MCF 10A (cell line): Measurements from ENCODE around the gene PIEZO1. TPM values are rescaled to one million over a fixed set of nuclear protein-coding genes. Genes with fewer than 3 reads are reported as not detected.

Experiments
- BruUV-seq: library from RNA; stranded (reverse); fragments of 400-500 nt; replicated peaks from 2 replicates; lab custom pipeline; 2021; lab: Mats Ljungman, UMichigan
- CTCF ChIA-PET: fragments of 300-600 bp; sonication (Branson Sonifier 250); formaldehyde crosslinking; extraction: SDS; loops from one replicate; lab custom pipeline; 2021; ENCODE audit warnings: antibody characterized with exemption, inconsistent platforms; lab: Yijun Ruan, JAX
- POLR2A ChIA-PET: fragments of 300-600, 350-650 bp; sonication (Branson Sonifier 250); formaldehyde crosslinking; extraction: SDS; loops from one replicate; lab custom pipeline; 2020; ENCODE audit warnings: antibody characterized with exemption, inconsistent platforms; lab: Yijun Ruan, JAX
- DNase-seq: peaks from one replicate; pipeline ENCODE4 v3.0.0-alpha.2; 2018; ENCODE audit not compliant: unreplicated experiment
- H3K27ac Mint-ChIP-seq: one replicate; pipeline ENCODE4 v1.8.0; 2022; ENCODE audit warnings: mild to moderate bottlenecking, low read depth, mixed read lengths; ENCODE audit not compliant: unreplicated experiment
- H3K27me3 Mint-ChIP-seq: one replicate; pipeline ENCODE4 v1.8.0; 2022; ENCODE audit warnings: mixed read lengths; ENCODE audit not compliant: insufficient read depth, unreplicated experiment
- H3K36me3 Mint-ChIP-seq: one replicate; pipeline ENCODE4 v1.8.0; 2022; ENCODE audit warnings: mild to moderate bottlenecking, moderate library complexity, mixed read lengths; ENCODE audit not compliant: insufficient read depth, unreplicated experiment
- H3K4me1 Mint-ChIP-seq: one replicate; pipeline ENCODE4 v1.8.0; 2022; ENCODE audit warnings: mixed read lengths; ENCODE audit not compliant: insufficient read depth, unreplicated experiment
- H3K4me3 Mint-ChIP-seq: one replicate; pipeline ENCODE4 v1.8.0; 2022; ENCODE audit warnings: mild to moderate bottlenecking, moderate library complexity, mixed read lengths; ENCODE audit not compliant: unreplicated experiment
- H3K9me3 Mint-ChIP-seq: one replicate; pipeline ENCODE4 v1.8.0; 2022; ENCODE audit warnings: mixed read lengths; ENCODE audit not compliant: unreplicated experiment
- CTCF ChIP-seq: fragments of 200-600 bp; IDR thresholded peaks from one replicate; pipeline ENCODE4 v1.8.0; 2022; ENCODE audit warnings: antibody characterized with exemption, mild to moderate bottlenecking; ENCODE audit not compliant: unreplicated experiment
- intact Hi-C: fragments of 100-400 bp; cut with micrococcal nuclease; formaldehyde crosslinking; loops from 2 replicates; pipeline ENCODE4 v1.14.1; 2022
- total RNA-seq: library from RNA; stranded (reverse); gene quantifications from 2 replicates; pipeline ENCODE4 v1.2.3, GENCODE V29; 2022

The PIEZO1 gene
- total RNA-seq, 1 experiment from 2014 or later: 193 TPM

- CTCF ChIA-PET: interaction anchor here (0.8 to 1.0 kb wide), 2 partner anchors 27 to 31 kb away, joined by 3 read pairs; no protein-coding TSS in a partner anchor
- Mint-ChIP-seq H3K9me3 (no peaks in the 10 kb centered on the region), H3K4me1 (peaks cover 11% of the 10 kb centered on the region), H3K4me3 (no peak overlapping the region), H3K27ac (no peak overlapping the region), H3K36me3 (peaks cover 6% of the 10 kb centered on the region), H3K27me3 (no peaks in the 10 kb centered on the region)
- POLR2A ChIA-PET: no interaction called here
- no peak for DNase-seq
- intact Hi-C loops: no loop called here
- no TSS peak for BruUV-seq
- TF ChIP-seq CTCF: no peak
Measured at GRCh38 chr16:88830783-88831182, 45.8 kb upstream of the PIEZO1 start.

- BruUV-seq: no TSS peak
- Mint-ChIP-seq H3K36me3 (peaks cover 6% of the 10 kb centered on the region), H3K9me3 (no peaks in the 10 kb centered on the region), H3K27ac (no peak overlapping the region), H3K4me3 (no peak overlapping the region), H3K4me1 (peaks cover 14% of the 10 kb centered on the region), H3K27me3 (no peaks in the 10 kb centered on the region)
- no peak for DNase-seq
- no peak for TF ChIP-seq CTCF
- ChIA-PET POLR2A (no interaction called here), CTCF (interaction anchor here (1.0 kb wide), 1 partner anchor 32 kb away, joined by 3 read pairs; no protein-coding TSS in a partner anchor)
- intact Hi-C loops: no loop called here
Measured at GRCh38 chr16:88830258-88830657, 45.2 kb upstream of the PIEZO1 start.

- no peak overlapping the region for H3K27ac Mint-ChIP-seq
Measured at GRCh38 chr16:88828711-88829110, 43.7 kb upstream of the PIEZO1 start.

GRCh38 chr16:88827727-88828126, 42.7 kb upstream of the PIEZO1 start:
- no peak for DNase-seq
- H3K9me3 Mint-ChIP-seq: no peaks in the 10 kb centered on the region
- CTCF ChIA-PET: interaction anchor here (0.8 to 1.1 kb wide), 2 partner anchors 9 to 30 kb away, joined by 3 read pairs; no protein-coding TSS in a partner anchor

More at GRCh38 chr16:88828711-88829110, 43.7 kb upstream of the PIEZO1 start:
- no peak for TF ChIP-seq CTCF
- CTCF ChIA-PET: interaction anchor here (1.0 kb wide), 1 partner anchor 338 kb away, joined by 3 read pairs; no protein-coding TSS in a partner anchor
- Mint-ChIP-seq H3K27me3 (no peaks in the 10 kb centered on the region), H3K9me3 (no peaks in the 10 kb centered on the region), H3K4me1 (peaks cover 14% of the 10 kb centered on the region), H3K4me3 (no peak overlapping the region), H3K36me3 (peaks cover 16% of the 10 kb centered on the region)
- DNase-seq: no peak
- POLR2A ChIA-PET: interaction anchor here (0.6 kb wide), 1 partner anchor 45 kb away, joined by 5 read pairs; no protein-coding TSS in a partner anchor
- BruUV-seq: no TSS peak
- intact Hi-C loops: no loop called here

More at GRCh38 chr16:88827727-88828126, 42.7 kb upstream of the PIEZO1 start:
- TF ChIP-seq CTCF: no peak
- POLR2A ChIA-PET: no interaction called here
- intact Hi-C loops: no loop called here
- Mint-ChIP-seq H3K4me3 (no peak overlapping the region), H3K27me3 (no peaks in the 10 kb centered on the region), H3K27ac (no peak overlapping the region), H3K36me3 (peaks cover 16% of the 10 kb centered on the region), H3K4me1 (peaks cover 14% of the 10 kb centered on the region)
- no TSS peak for BruUV-seq
